Gastroesophageal sphincter (tissue), 4 donors: Measurements from ENCODE around the gene CCDC106. TPM values are rescaled to one million over a fixed set of nuclear protein-coding genes. Genes with fewer than 3 reads are reported as not detected.
A peak's percentile ranks its signal among the peaks of the same experiment; 100 is the strongest.

Source experiments
- ATAC-seq: fragments of 150-250 bp; one replicate; pipeline ENCODE4 v1.9.1; 2016; ENCODE audit warnings: mild to moderate bottlenecking, moderate library complexity
- H3K27ac ChIP-seq, 4 donors: fragments of 200-600 bp; sonication (generic) in 3 of 4; 1 replicate in 3 of 4; 2 replicates in 1 of 4; pipeline ENCODE4 v1.5.1; 2016 to 2019
- H3K27me3 ChIP-seq: fragments of 200-600 bp; sonication (generic); one replicate; pipeline ENCODE4 v1.5.1; 2019
- H3K36me3 ChIP-seq, 2 donors: fragments of 200-600 bp; sonication (generic); one replicate each; pipeline ENCODE4 v1.5.1; 2019; ENCODE audit warnings: control low read depth in 1 of 2
- H3K4me1 ChIP-seq, 3 donors: fragments of 200-600 bp; sonication (generic); 1 replicate in 2 of 3; 2 replicates in 1 of 3; pipeline ENCODE4 v1.5.1; 2016 to 2019; ENCODE audit warnings: control low read depth in 2 of 3
- H3K4me3 ChIP-seq, 2 donors: fragments of 200-600 bp; sonication (generic); one replicate each; pipeline ENCODE4 v1.5.1; 2019; ENCODE audit warnings: mild to moderate bottlenecking in 1 of 2, moderate library complexity in 1 of 2
- H3K9me3 ChIP-seq, 3 donors: fragments of 200-600 bp; sonication (generic); one replicate each; pipeline ENCODE4 v1.5.1; 2017 to 2019; ENCODE audit warnings: control low read depth in 2 of 3
- CTCF ChIP-seq, 4 experiments: fragments of 200-600 bp in 2 of 4; fragments of 450-650 bp in 2 of 4; sonication (generic) in 1 of 4; IDR thresholded peaks; one replicate each; pipeline ENCODE4 v1.5.1; 2017 to 2019; ENCODE audit warnings: antibody characterized with exemption in 4 of 4, mild to moderate bottlenecking in 2 of 4, moderate library complexity in 2 of 4
- EP300 ChIP-seq: sonication (generic); formaldehyde crosslinking; IDR thresholded peaks from one replicate; pipeline ENCODE4 v1.6.1; 2017; ENCODE audit warnings: antibody characterized with exemption, mild to moderate bottlenecking
- POLR2A ChIP-seq, 2 donors: fragments of 450-650 bp; IDR thresholded peaks; one replicate each; pipeline ENCODE4 v1.6.1; 2017; ENCODE audit warnings: antibody characterized with exemption in 2 of 2, mild to moderate bottlenecking in 2 of 2, moderate library complexity in 1 of 2
- POLR2AphosphoS5 ChIP-seq: sonication (generic); formaldehyde crosslinking; IDR thresholded peaks from one replicate; pipeline ENCODE4 v1.6.1; 2017; ENCODE audit warnings: antibody characterized with exemption
- WGBS, 2 donors: methylation state at CpG; one replicate each; pipeline ENCODE4 v1.1.5; 2018; ENCODE audit warnings: low coverage in 1 of 2; 5-methylcytosine and 5-hydroxymethylcytosine counted together
- total RNA-seq, 4 donors: library from RNA; depleted of rRNA; stranded (reverse); fragments of >200 nt; gene quantifications; one replicate each; pipeline ENCODE4 v1.1.0, GENCODE V29; 2016

The CCDC106 gene
- total RNA-seq, 4 donors from 2014 or later = 11.4 to 28.5 (median 15.5) TPM

- Histone ChIP-seq H3K9me3 (no peaks in the 10 kb centered on the region), H3K36me3 (peaks cover 0 to 65% of the 10 kb centered on the region in 2 donors), H3K4me3 (peak within 1 kb of the TSS; percentile 72 to 98), H3K27me3 (no peaks in the 10 kb centered on the region), H3K4me1 (peaks cover 0 to 75% (median 25%) of the 10 kb centered on the region in 3 donors), H3K27ac (peak within 1 kb of the TSS; percentile 56 to 95 (median 92))
- WGBS, 2 donors = 0% methylated on average over 5 of the region's 101 CpGs; no CpG with 5 or more reads in 1 of the 2 donors
- peak; percentile 83 for TF ChIP-seq POLR2AphosphoS5
- TF ChIP-seq CTCF (IDR thresholded peaks at IDR 0.05) = peak in 1 of 4 experiments; percentile 10
- no peak for TF ChIP-seq EP300
- TF ChIP-seq POLR2A (IDR thresholded peaks at IDR 0.05) = peak; percentile 39 to 54
- ATAC-seq = peak; percentile 97
Measured at GRCh38 chr19:55674841-55675660, 27.0 kb downstream of the CCDC106 start, which contains the start of gene EPN1. Gene EPN1 (plus strand): TSS chr19:55675226. CDS start chr19:55678628, 3,402 bp downstream.

GRCh38 chr19:55675661-55676354, 27.8 kb downstream of the CCDC106 start:
- TF ChIP-seq POLR2AphosphoS5 (no peak), CTCF (IDR thresholded peaks at IDR 0.05) (no peak), POLR2A (IDR thresholded peaks at IDR 0.05) (no peak)
- Histone ChIP-seq H3K4me1 (peaks cover 0 to 78% (median 25%) of the 10 kb centered on the region in 3 donors), H3K9me3 (no peaks in the 10 kb centered on the region), H3K27ac (peak overlapping the region; percentile 56 to 95 (median 92)), H3K27me3 (no peaks in the 10 kb centered on the region), H3K4me3 (peak overlapping the region; percentile 72 to 98), H3K36me3 (peaks cover 0 to 65% of the 10 kb centered on the region in 2 donors)
- WGBS, 2 donors = 14 to 25% methylated on average over 8 to 15 of the region's 16 CpGs
- no peak for ATAC-seq

- WGBS, 2 donors = 50 to 80% methylated on average over 5 of the region's 5 CpGs
- H3K27ac ChIP-seq = peak overlapping the region in 1 of 4 donors; percentile 34
- ATAC-seq = no peak
Measured at GRCh38 chr19:55676383-55676782, 28.4 kb downstream of the CCDC106 start.

GRCh38 chr19:55676889-55677505, 29.0 kb downstream of the CCDC106 start:
- Histone ChIP-seq H3K27me3 (no peaks in the 10 kb centered on the region), H3K4me3 (peak overlapping the region in 1 of 2 donors; percentile 98), H3K27ac (peak overlapping the region in 1 of 4 donors; percentile 34), H3K36me3 (peaks cover 0 to 67% of the 10 kb centered on the region in 2 donors), H3K4me1 (peaks cover 0 to 79% (median 25%) of the 10 kb centered on the region in 3 donors), H3K9me3 (no peaks in the 10 kb centered on the region)
- no peak for ATAC-seq
- TF ChIP-seq CTCF (IDR thresholded peaks at IDR 0.05) (no peak), POLR2AphosphoS5 (no peak), EP300 (no peak), POLR2A (IDR thresholded peaks at IDR 0.05) (no peak)
- 60 to 87% methylated on average over 4 to 5 of the region's 7 CpGs for WGBS, 2 donors

More at GRCh38 chr19:55676383-55676782, 28.4 kb downstream of the CCDC106 start:
- Histone ChIP-seq H3K27me3 (no peaks in the 10 kb centered on the region), H3K4me3 (peak overlapping the region in 1 of 2 donors; percentile 98), H3K4me1 (peaks cover 0 to 78% (median 25%) of the 10 kb centered on the region in 3 donors), H3K36me3 (peaks cover 0 to 65% of the 10 kb centered on the region in 2 donors), H3K9me3 (no peaks in the 10 kb centered on the region)
- TF ChIP-seq POLR2A (IDR thresholded peaks at IDR 0.05) = no peak
- TF ChIP-seq POLR2AphosphoS5 = no peak
- no peak for TF ChIP-seq EP300
- TF ChIP-seq CTCF (IDR thresholded peaks at IDR 0.05) = no peak
